Endothelial cell of umbilical vein (primary cell): Measurements from ENCODE around the gene SH3BP5L. TPM values are rescaled to one million over a fixed set of nuclear protein-coding genes. Genes with fewer than 3 reads are reported as not detected.

Experiments used
- BruUV-seq: library from RNA; stranded (reverse); fragments of 400-500 nt; replicated peaks from 2 replicates; lab custom pipeline; 2021; lab: Mats Ljungman, UMichigan
- CTCF ChIA-PET: fragments of 300-600, 350-600 bp; sonication (Branson Sonifier 250); formaldehyde crosslinking; loops from one replicate; lab custom pipeline; 2021; ENCODE audit warnings: antibody characterized with exemption, inconsistent platforms; lab: Charles Lee
- POLR2A ChIA-PET: fragments of 300-600, 350-600 bp; sonication (Branson Sonifier 250); formaldehyde crosslinking; loops from one replicate; lab custom pipeline; 2021; ENCODE audit warnings: antibody characterized with exemption, inconsistent platforms; lab: Charles Lee
- DNase-seq: peaks from one replicate; pipeline ENCODE4 v3.0.0-alpha.2; 2011; ENCODE audit warnings: low read depth, low spot score
- FAIRE-seq: peaks from 2 replicates; lab custom pipeline; 2011; peaks lifted over from hg19 to GRCh38; lab: Jason Lieb, UNC
- H2AFZ ChIP-seq: 2 replicates; pipeline ENCODE4 v1.6.0; 2012; ENCODE audit warnings: low read depth, low read length, control low read depth, inconsistent platforms
- H3K27ac ChIP-seq: 2 replicates; pipeline ENCODE4 v1.5.1; 2011; ENCODE audit warnings: low read depth, mild to moderate bottlenecking, control low read depth, low read length, moderate library complexity; ENCODE audit not compliant: insufficient read depth
- H3K27me3 ChIP-seq, 2 experiments: 2 replicates each; pipeline versions ENCODE4 v1.6.0 to v1.6.1; 2011; ENCODE audit warnings: low read length in 2 of 2, mixed read lengths in 1 of 2; ENCODE audit not compliant: control insufficient read depth in 2 of 2, insufficient read depth in 2 of 2
- H3K36me3 ChIP-seq, 2 experiments: 2 replicates in 1 of 2; 3 replicates in 1 of 2; pipeline ENCODE4 v1.5.1; 2011; ENCODE audit warnings: low read length in 2 of 2, mild to moderate bottlenecking in 1 of 2, moderate library complexity in 1 of 2; ENCODE audit not compliant: control insufficient read depth in 2 of 2, insufficient read depth in 2 of 2; ENCODE audit errors: extremely low read depth in 1 of 2
- H3K4me1 ChIP-seq: 3 replicates; pipeline ENCODE4 v1.5.1; 2011; ENCODE audit warnings: mild to moderate bottlenecking, low read length; ENCODE audit not compliant: control insufficient read depth, insufficient read depth; ENCODE audit errors: extremely low read depth
- H3K4me2 ChIP-seq: 2 replicates; pipeline ENCODE4 v1.6.1; 2011; ENCODE audit warnings: low read length, control low read depth, mixed read lengths; ENCODE audit not compliant: insufficient read depth
- H3K4me3 ChIP-seq, 3 experiments: fragments of 200-600 bp in 1 of 3; sonication (generic), shearing (Covaris generic) in 1 of 3; replicated peaks in 1 of 3; 2 replicates each; pipeline ENCODE4 v1.5.1; 2011 to 2016; ENCODE audit warnings: control low read depth in 3 of 3, low read length in 3 of 3, mild to moderate bottlenecking in 2 of 3, inconsistent platforms in 1 of 3, low read depth in 1 of 3, moderate library complexity in 1 of 3; ENCODE audit not compliant: insufficient read depth in 1 of 3
- H3K79me2 ChIP-seq: 2 replicates; pipeline ENCODE4 v1.6.0; 2012; ENCODE audit warnings: low read length, inconsistent platforms; ENCODE audit not compliant: control insufficient read depth, insufficient read depth
- H3K9ac ChIP-seq: replicated peaks from 2 replicates; pipeline ENCODE3; 2011; ENCODE audit warnings: low read length, control low read depth; ENCODE audit not compliant: insufficient read depth; ENCODE audit errors: extremely low read depth
- H3K9me1 ChIP-seq: replicated peaks from 3 replicates; pipeline ENCODE4 v1.6.0; 2011; ENCODE audit warnings: mild to moderate bottlenecking, low read length; ENCODE audit not compliant: control insufficient read depth, insufficient read depth; ENCODE audit errors: extremely low read depth
- H3K9me3 ChIP-seq: replicated peaks from 2 replicates; pipeline ENCODE4 v1.5.1; 2012; ENCODE audit warnings: low read length, inconsistent platforms; ENCODE audit not compliant: control insufficient read depth, insufficient read depth
- H4K20me1 ChIP-seq: replicated peaks from 2 replicates; pipeline ENCODE3; 2011; ENCODE audit warnings: mild to moderate bottlenecking, low read length; ENCODE audit not compliant: control insufficient read depth, insufficient read depth; ENCODE audit errors: extremely low read depth
- EZH2 ChIP-seq: IDR thresholded peaks from 2 replicates; pipeline ENCODE4 v1.6.1; 2012; ENCODE audit warnings: borderline replicate concordance, low read depth, mild to moderate bottlenecking, moderate library complexity, low read length, inconsistent platforms; ENCODE audit not compliant: severe bottlenecking
- GATA2 ChIP-seq: IDR thresholded peaks from 2 replicates; pipeline ENCODE4 v1.7.0; 2011; ENCODE audit warnings: low read depth, mild to moderate bottlenecking, moderate library complexity, mixed read lengths, low read length; ENCODE audit not compliant: insufficient read length, insufficient read depth
- JUN ChIP-seq: IDR thresholded peaks from 2 replicates; pipeline ENCODE4 v1.6.1; 2011; ENCODE audit warnings: borderline replicate concordance, low read depth; ENCODE audit not compliant: insufficient read length, insufficient read depth
- MYC ChIP-seq: IDR thresholded peaks from one replicate; pipeline ENCODE4 v1.6.1; 2011; ENCODE audit warnings: mild to moderate bottlenecking, low read depth, low read length
- dilution Hi-C: fragments of 300-500 bp; cut with MboI; formaldehyde crosslinking; loops from one replicate; pipeline ENCODE4 v1.15.0; 2019; ENCODE audit warnings: low sequenced_read_pairs; ENCODE audit not compliant: extremely low pct_ligation_motif_present
- intact Hi-C: fragments of 100-400 bp; cut with micrococcal nuclease; formaldehyde crosslinking; loops from one replicate; pipeline ENCODE4 v1.10.0; 2022
- polyA plus RNA-seq, 4 experiments: library from polyadenylated mRNA; depleted of rRNA in 3 of 4; stranded (reverse) in 3 of 4; unstranded in 1 of 4; fragments of >200 nt; gene quantifications; 2 replicates each; pipeline versions ENCODE4 v1.2.1 to v1.2.3, GENCODE V29; 2011 to 2012; ENCODE audit warnings: missing spikeins in 1 of 4
- total RNA-seq: library from RNA; stranded (reverse); gene quantifications from 2 replicates; pipeline ENCODE4 v1.2.3, GENCODE V29; 2021
- TF ChIP-seq, protein P1 (sequence below): IDR thresholded peaks from 2 replicates; pipeline ENCODE4 v1.6.1; 2011; ENCODE audit not compliant: insufficient read depth, insufficient read length
- TF ChIP-seq, protein P2 (sequence below), 2 donors: IDR thresholded peaks; 1 replicate in 1 of 2; 2 replicates in 1 of 2; pipeline ENCODE4 v1.5.1; 2011; ENCODE audit warnings: low read length in 2 of 2, mild to moderate bottlenecking in 2 of 2, moderate library complexity in 2 of 2, control low read depth in 1 of 2, inconsistent platforms in 1 of 2, low read depth in 1 of 2; ENCODE audit not compliant: insufficient read depth in 1 of 2; ENCODE audit errors: extremely low read depth in 1 of 2

SH3BP5L gene
- total and polyA plus RNA-seq, 2 donors (not counting 3 experiments of a cell fraction or from before 2014, with no cell fraction given) = 24.7 TPM

DNA sequence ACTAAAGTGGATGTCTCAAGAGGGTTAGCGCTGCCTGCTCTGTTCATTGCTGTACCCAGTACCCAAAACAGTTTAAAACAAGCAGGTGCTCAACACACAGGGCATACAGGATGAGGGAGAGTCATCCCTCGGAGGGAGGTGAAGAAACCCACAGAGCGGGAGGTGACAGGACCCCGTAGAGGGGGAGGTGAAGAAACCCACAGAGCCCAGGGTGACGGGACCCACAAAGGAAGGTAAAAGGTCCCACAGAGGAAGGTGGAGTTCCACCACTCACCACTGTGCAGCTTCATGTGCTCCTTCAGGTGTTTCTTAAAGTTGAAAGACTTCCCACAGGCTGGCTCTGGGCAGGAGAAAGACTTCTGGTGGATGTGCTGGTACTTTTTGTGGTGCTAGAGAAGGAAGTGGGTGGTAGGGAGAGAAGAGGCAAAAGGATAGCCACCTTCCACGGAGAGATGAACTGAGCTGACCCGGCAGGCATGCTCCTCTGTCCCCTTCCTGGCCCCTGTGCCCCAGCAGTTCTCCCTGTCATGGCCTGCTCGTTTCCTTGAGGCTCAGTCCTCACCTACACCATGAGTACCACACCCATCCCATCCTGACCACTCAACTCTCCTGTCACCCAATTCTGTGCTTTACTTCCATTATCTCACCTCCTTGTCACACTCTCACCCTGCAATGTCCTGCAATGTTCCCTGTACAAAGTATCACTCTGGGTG lies 28.1 kb upstream of the SH3BP5L start:
- no peak for DNase-seq

More for the DNA sequence above, 28.1 kb upstream of the SH3BP5L start:
- TF ChIP-seq GATA2 (no peak), MYC (no peak), JUN (no peak), EZH2 (no peak)
- TF ChIP-seq, protein P1, sequence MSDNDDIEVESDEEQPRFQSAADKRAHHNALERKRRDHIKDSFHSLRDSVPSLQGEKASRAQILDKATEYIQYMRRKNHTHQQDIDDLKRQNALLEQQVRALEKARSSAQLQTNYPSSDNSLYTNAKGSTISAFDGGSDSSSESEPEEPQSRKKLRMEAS = no peak
- TF ChIP-seq, protein P2, sequence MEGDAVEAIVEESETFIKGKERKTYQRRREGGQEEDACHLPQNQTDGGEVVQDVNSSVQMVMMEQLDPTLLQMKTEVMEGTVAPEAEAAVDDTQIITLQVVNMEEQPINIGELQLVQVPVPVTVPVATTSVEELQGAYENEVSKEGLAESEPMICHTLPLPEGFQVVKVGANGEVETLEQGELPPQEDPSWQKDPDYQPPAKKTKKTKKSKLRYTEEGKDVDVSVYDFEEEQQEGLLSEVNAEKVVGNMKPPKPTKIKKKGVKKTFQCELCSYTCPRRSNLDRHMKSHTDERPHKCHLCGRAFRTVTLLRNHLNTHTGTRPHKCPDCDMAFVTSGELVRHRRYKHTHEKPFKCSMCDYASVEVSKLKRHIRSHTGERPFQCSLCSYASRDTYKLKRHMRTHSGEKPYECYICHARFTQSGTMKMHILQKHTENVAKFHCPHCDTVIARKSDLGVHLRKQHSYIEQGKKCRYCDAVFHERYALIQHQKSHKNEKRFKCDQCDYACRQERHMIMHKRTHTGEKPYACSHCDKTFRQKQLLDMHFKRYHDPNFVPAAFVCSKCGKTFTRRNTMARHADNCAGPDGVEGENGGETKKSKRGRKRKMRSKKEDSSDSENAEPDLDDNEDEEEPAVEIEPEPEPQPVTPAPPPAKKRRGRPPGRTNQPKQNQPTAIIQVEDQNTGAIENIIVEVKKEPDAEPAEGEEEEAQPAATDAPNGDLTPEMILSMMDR (IDR thresholded peaks at IDR 0.05; ENCODE audit: extremely low read depth in 1 of 2, insufficient read depth in 1 of 2, low read depth in 1 of 2, low read length in 2 of 2) = no peak
- FAIRE-seq = no peak
- dilution Hi-C loops (no loop called here), intact Hi-C loops (no loop called here)
- Histone ChIP-seq H3K4me3 (no peak overlapping the region), H3K27ac (no peak overlapping the region), H3K4me1 (peaks cover 14% of the 10 kb centered on the region), H3K4me2 (no peak overlapping the region), H3K9ac (no peak overlapping the region), H3K9me1 (no peaks in the 10 kb centered on the region), H3K27me3 (no peaks in the 10 kb centered on the region), H3K9me3 (no peaks in the 10 kb centered on the region), H3K79me2 (peaks cover 10% of the 10 kb centered on the region), H4K20me1 (no peaks in the 10 kb centered on the region), H3K36me3 (peaks cover 0 to 13% of the 10 kb centered on the region in 2 experiments), H2AFZ (no peak overlapping the region)
- ChIA-PET POLR2A (no interaction called here), CTCF (interaction anchor here (1.1 kb wide), 1 partner anchor 12 kb away, joined by 4 read pairs; no protein-coding TSS in a partner anchor)
- BruUV-seq = no TSS peak
